Glomerular endothelial cell (primary cell): ENCODE data around the gene HERPUD2. TPM values are rescaled to one million over a fixed set of nuclear protein-coding genes. Genes with fewer than 3 reads are reported as not detected.

Source experiments
- DNase-seq: peaks from one replicate; pipeline ENCODE4 v3.0.0-alpha.2; 2011; ENCODE audit warnings: low read depth, low spot score; ENCODE audit errors: extremely low read depth
- total RNA-seq: library from RNA; depleted of rRNA; stranded (reverse); fragments of >200 nt; gene quantifications from 2 replicates; pipeline ENCODE4 v1.2.3, GENCODE V29; 2015

HERPUD2 gene, protein sequence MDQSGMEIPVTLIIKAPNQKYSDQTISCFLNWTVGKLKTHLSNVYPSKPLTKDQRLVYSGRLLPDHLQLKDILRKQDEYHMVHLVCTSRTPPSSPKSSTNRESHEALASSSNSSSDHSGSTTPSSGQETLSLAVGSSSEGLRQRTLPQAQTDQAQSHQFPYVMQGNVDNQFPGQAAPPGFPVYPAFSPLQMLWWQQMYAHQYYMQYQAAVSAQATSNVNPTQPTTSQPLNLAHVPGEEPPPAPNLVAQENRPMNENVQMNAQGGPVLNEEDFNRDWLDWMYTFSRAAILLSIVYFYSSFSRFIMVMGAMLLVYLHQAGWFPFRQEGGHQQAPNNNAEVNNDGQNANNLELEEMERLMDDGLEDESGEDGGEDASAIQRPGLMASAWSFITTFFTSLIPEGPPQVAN
- total RNA-seq, result 37.0 and 37.2 TPM in 2 replicates

GRCh38 chr7:35694784-35695472 is at the start of gene HERPUD2:
Gene HERPUD2 (minus strand): TSS chr7:35695135. CDS start chr7:35694330, 805 bp downstream.
- no peak for DNase-seq

- DNase-seq, result no peak
These were observed 44.0 kb upstream of the HERPUD2 start for GRCh38 chr7:35738889-35739288.

DNA sequence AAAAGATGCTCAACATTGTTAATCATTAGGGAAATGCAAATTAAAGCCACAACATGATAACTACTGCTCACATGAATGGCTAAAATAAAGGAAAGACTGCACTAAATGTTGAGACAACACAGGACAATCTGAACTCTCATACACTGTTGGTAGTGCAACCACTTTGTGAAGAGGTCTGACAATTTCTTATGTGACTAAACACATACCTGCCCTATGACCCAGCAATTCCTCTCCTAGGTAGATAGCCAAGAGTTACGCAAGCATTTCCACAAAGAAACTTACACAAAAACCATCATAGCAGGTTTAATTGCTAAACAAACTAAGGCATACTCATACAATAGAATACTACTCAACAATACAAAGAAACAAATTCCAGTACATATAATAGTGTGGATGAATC is 41.8 kb upstream of the HERPUD2 start:
- no peak for DNase-seq

GRCh38 chr7:35735396-35735795 is 40.5 kb upstream of the HERPUD2 start:
- no peak for DNase-seq

GRCh38 chr7:35734001-35734483 is 39.1 kb upstream of the HERPUD2 start:
- no peak for DNase-seq

DNA sequence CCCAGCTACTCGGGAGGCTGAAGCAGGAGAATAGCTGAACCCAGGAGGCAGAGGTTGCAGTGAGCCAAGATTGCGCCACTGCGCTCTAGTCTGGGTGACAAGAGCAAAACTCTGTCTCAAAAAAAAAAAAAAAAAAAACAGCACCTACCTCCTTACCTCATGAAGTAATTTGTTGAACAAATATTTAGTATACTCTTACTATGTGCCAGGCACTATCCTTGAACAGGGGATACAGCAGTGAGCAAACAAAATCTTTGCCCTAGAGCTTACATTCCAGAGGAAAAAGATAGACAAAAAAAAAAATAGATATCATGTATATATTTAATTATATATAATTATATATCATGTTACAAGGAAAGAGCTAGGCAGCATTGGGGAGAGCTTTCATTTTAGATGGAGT is 36.4 kb upstream of the HERPUD2 start:
- DNase-seq, result no peak

DNA sequence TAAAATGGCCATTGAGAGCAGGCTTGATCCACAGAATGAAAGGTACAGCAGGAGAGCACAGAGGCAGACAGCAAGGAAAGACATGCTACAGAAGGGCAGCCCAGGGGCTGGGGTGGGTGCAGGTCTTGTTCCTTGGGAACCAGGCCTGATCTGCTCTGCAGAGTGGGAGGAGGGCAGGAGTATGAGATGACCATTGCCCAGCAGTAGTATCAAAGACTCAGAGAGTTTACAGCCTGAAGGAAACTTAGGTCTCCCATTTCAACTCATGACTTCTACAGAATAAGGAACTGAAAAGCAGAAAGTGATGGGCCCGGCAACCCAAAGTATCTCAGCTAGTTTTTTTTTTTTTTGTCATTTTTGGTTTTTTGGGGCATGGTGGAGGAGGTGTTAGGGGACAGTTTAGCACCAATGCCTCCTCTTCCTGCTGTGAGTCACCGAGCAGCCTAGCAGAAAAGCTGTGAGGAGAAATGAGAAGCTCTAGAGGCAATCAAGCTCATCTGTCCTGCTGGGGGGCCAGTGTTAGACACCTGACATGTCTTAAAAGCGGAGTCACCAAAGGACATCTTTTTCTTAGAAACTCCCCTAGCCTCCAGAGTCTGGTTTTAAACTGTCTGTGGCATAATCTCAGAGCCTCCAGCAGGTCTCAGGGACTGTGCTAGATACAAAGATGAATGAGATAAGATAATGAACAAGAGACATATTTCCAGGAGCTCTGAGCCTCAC is 34.3 kb upstream of the HERPUD2 start:
- DNase-seq, result no peak

- DNase-seq, result no peak
These were observed 33.6 kb upstream of the HERPUD2 start for GRCh38 chr7:35728412-35729060.

DNA sequence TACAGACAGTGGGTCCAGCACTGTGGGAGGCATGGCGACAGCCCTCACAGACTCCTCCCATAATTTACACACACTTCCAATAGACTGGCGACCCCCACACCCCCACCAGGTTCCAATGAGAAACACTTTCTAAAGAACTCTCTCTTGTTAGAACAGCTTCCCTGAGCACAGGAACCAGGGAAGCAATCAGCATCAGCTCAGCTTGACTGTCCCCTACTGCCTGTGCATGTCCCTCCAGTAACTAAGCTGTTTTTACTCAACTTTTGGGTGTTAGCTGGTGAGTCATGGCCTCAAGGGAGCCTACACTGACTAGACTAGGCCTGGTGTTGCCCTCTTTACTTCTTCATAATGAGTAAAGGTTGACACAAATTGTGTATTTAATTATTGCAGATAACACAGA is 32.6 kb upstream of the HERPUD2 start:
- no peak for DNase-seq

- no peak for DNase-seq
These were observed 31.7 kb upstream of the HERPUD2 start for GRCh38 chr7:35726654-35727053.

GRCh38 chr7:35725280-35725680 is 30.3 kb upstream of the HERPUD2 start:
- no peak for DNase-seq

- no peak for DNase-seq
These were observed 28.1 kb upstream of the HERPUD2 start for GRCh38 chr7:35723011-35723410.

DNA sequence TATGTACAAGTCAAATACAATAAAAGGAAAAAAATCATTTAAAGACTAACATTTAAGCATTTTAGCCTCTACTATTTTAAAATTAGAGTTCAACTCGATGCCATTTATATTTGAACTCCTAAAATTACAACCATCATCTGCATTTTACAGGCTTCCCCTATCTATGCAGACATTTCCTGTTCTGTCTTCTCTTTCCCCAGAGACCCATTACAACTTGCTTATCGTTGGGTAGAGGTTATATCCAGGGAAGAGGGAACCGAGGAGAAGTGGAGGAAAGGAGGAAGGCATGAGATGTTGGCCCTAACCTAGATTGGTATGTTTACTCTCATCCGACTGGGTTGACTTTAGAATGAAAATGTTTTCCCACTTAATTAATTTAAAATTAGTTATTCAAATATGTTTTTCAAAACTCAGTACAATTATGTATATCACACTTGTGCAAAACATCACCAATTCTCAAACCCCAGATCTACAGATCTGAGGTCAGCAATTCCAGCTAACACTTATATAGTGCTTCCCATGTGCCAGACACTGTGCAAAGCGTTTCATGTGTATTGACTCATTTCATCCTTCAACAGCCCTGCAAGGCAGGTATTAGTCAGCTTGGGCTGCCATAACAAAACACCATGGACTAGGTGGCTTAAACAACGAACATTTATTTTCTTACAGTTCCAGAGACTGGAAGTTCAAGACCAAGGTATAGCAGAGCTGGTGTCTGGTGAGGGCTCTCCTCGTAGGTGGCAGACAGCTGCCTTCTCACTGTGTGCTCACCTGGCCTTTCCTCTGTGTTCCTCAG is 27.3 kb upstream of the HERPUD2 start:
- no peak for DNase-seq

DNA sequence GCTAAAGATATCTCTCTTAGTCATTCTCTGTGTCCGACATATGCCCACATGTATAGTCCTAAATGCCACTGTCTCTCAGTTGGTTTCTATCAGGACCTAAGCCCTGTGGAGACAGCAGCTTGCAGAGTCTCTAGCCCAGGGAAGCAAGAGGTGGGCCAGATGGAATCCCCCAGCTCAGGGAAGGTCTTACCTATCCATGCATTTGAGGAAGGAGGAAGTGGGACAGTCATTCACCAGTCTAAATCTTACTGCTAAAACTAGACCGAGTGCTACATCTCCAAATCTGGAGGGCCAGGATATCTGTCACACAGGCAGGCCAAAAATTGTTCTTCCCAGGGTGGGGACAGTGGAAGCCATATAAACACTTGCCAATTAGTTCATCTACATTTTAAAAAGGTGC is 26.4 kb upstream of the HERPUD2 start:
- no peak for DNase-seq

DNA sequence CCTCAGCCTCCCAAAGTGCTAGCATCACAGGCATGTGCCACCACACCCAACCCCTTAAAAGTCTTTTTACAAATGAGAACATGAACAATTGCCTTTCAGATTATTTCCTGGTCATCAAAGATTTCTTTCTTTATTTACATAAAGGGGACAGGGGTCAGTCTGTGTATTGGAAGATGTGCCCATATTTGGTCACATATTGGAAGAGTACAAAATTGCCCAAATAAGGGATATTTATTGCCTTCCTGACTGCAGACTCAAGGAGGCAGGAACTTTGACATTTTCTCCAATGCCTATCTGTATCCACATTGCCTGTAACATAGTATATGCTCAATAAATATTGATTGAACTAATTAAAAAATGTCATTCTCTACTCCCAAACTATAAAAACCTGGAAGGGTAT is 25.9 kb upstream of the HERPUD2 start:
- DNase-seq, result no peak

DNA sequence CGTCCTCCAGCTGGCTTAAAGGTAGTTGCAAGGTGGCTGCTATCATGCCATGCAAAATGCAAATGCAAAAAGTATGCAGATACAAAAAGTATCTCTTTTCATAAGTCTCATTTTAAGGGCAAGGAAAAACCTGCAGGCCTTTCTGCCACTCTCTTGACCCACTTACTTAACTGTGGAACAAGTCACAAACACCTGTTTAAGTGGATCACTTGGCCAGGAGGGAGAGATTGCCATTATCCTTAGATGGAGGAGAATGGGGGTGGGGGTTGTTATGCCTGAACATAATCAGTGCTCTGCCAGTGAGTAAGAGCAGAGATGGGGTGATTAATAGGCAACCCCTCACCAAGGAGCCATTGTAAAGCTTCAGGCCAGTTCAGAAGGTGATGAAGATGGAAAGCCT is 25.1 kb upstream of the HERPUD2 start:
- DNase-seq, result no peak

- no peak for DNase-seq
These were observed 23.1 kb upstream of the HERPUD2 start for GRCh38 chr7:35718047-35718446.

DNA sequence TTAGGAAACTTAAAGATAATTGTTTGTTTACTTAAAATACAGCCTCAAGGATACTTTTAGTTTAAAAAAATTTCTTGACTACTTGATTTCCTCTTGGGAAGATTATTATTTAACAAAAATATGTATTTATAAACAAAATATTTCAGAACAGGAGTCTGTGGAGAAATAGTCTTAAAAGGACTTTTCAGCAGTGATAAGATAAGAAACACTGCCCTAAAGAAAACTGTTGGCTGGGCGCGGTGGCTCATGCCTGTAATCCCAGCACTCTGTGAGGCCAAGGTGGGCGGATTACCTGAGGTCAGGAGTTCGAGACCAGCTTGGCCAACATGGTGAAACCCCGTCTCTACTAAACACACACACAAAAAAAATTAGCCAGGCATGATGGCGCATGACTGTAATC is 22.6 kb upstream of the HERPUD2 start:
- no peak for DNase-seq

DNA sequence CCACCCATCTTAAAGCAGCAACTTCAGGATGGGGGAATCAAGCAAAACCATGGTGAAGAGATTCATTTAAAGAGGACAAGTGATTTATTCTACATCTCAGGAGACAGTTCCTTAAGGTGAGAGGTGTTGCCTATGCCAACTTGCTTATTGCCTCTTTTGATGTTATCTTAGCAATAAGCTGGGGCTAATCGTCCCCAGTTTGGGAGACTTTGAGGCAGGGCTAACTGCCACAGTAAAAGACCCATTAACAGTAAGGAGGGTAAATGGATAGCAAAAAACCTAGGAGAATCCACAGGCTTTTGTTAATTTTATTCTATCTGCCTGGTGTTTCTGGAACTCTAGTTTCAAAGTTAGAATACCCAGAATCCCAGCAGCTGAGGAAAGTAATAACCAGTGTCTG is 22.1 kb upstream of the HERPUD2 start:
- DNase-seq, result no peak
